Measurements from ENCODE around the gene SERINC5. TPM values are rescaled to one million over a fixed set of nuclear protein-coding genes. Genes with fewer than 3 reads are reported as not detected.
"Not testable (repeated sequence)": the region's sequence is repeated elsewhere in the genome, so short reads cannot be mapped to it uniquely, and the experiment has no call there.

Gene SERINC5
- total RNA-seq, 1 experiment from 2014 or later: 6.0 TPM

DNA sequence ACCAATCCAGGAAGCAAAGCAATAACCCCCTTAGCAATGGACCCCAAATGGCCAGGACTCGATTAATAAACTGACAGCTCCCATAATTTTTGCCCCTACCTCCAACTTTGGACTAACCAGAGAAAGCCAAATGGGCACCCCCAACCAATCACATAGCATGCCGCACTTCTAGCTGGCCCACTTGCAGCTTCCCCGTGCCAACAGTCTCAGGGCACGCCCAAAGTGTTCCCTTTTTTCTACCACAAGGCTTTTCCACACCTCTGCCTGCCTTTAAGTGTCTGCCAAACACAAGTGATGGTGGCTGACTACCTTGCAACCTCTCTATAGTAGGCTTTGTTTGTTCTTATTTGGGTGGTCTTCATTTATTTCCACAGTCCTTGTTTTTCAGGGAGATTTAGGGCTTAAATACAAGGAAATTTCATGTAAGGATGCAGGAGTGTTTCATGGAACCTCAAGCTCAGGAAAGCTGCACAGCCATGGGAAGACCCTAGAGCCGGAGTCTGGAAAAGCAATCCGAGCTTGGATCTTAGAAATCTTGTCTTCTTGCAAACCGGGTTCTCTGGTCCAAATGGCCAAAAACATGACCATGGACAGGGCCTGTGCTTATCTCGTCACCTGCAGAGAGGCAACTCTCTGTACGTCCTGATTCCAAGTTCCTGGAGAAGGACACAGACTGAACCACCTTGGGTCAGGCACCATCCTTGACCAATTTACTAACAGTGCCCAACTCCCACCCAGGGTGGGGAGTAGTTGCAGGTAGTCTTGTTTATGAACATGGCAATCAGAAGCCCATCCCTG, 131.5 kb downstream of the SERINC5 start:
- in situ Hi-C loops (cut with HindIII; ENCODE audit: low sequenced_read_pairs): no loop called here
- DNase-seq (ENCODE audit: low spot score): no peak

DNA sequence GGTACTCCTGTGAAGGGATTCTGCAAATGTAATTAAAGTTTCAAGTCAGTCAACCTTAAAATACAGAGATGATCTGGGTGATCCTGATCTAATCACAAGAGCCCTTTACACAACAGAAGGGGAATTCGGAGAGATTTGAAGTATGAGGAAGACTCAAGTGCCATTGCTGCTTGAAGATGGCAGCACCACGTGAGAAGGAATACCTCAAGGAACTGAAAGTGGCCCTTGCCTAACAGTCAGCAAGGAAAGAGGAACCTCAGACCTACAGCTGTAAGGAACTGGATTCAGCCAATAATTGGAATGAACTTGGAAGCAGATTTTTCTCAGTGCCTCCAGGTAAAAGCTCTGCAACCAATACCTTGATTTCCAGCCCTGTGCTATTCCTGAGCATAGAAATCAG, 133.3 kb downstream of the SERINC5 start:
- in situ Hi-C loops (cut with HindIII; ENCODE audit: low sequenced_read_pairs): no loop called here
- DNase-seq (ENCODE audit: low spot score): no peak

DNA sequence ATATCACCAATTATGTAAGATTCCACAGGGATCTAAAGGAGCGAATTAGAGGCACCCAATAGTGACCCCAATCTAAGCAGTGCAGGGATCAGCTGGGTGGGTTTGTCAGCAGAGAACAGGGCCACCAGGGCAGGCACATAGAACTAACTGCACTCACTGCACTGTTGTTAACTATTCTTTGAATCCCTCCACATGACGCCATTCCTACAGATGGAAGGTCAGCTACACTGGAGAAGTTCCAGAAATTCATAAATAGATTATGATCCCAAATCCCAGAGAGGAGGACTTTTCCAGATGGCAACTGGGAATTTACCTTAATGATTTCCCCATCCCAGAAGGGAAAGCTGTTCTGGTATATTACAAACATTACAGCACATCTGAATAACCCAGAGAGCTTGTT, 136.5 kb downstream of the SERINC5 start:
- in situ Hi-C loops (cut with HindIII; ENCODE audit: low sequenced_read_pairs): no loop called here
- no peak for DNase-seq (ENCODE audit: low spot score)

DNA sequence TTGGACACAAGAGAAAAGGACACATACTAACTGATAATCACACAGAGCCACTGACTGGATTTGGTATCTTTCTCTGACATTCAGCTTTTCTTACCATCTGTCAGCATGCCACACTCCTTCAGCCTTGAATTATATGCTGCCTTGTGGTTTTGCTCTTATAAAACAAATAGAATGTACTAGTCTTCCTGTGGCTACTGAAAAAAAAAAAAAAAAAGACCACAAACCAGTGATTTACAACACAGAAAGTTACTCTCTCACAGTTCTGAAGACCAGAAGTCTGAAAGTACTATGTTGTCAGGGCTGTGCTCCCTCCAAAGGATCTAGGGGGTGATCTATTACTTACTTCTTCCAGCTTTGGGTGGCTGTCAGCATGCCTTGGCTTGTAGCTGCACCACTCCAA, 138.4 kb downstream of the SERINC5 start:
- in situ Hi-C loops (cut with HindIII; ENCODE audit: low sequenced_read_pairs): no loop called here
- no peak for DNase-seq (ENCODE audit: low spot score)

DNA sequence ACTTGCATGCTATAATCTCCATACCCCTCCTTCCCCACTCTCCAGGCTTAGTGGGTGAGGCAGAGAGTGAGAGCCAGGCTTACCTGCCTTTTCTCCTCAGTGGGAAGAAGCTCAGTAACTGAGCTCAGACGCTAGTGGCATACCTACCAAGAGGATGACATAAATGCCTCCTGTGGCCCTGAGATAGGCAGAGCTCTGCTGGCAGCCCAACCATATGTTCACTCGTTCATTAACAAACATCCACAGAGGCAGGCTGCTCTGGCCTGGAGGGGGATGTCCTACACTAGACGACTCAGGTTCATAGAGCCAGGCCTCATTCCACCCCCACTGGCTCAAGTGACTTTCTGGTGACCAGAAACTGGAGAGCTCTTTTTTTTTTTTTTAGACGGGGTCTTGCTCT, 139.4 kb downstream of the SERINC5 start:
- in situ Hi-C loops (cut with HindIII; ENCODE audit: low sequenced_read_pairs): no loop called here
- no peak for DNase-seq (ENCODE audit: low spot score)

DNA sequence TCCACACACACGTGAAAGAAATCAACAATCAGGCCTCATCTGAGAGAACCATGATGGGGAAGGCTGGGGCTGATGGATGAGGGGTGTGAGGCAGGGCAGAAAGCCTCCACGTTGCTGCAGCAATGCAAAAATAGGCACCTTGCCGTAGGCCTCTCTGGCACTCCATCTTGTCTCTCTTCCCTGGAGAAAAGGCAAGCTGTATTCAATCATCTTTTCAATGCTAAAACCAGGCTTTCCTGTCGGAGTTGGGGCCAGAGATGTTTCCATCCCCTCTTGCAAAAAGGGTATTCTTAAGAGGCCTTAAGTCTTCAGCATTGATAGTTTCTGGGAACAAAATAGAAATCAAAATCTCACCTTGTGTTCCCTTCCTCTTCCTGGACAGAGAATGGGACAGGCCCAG, 139.8 kb downstream of the SERINC5 start:
- in situ Hi-C loops (cut with HindIII; ENCODE audit: low sequenced_read_pairs): no loop called here
- DNase-seq (ENCODE audit: low spot score): no peak

DNA sequence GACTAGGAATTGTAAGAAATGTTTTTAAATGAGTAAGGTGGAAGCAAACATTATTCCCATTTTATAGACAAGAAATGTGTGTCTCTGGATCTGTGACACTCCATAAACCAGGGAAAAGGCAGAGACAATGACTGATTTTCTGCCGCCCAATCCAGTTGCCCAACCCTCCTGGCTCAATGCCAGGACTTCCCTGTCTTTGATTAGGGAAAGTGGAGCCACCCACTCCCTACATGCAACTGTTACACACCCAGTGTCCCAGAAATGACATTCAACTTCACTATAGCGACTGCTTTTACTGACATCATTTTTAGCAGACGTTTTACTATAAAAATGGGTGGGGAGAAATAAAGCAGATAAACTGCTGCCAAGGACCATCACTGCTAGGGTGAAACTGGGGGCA, 141.0 kb downstream of the SERINC5 start:
- DNase-seq (ENCODE audit: low spot score): no peak
- in situ Hi-C loops (cut with HindIII; ENCODE audit: low sequenced_read_pairs): no loop called here

DNA sequence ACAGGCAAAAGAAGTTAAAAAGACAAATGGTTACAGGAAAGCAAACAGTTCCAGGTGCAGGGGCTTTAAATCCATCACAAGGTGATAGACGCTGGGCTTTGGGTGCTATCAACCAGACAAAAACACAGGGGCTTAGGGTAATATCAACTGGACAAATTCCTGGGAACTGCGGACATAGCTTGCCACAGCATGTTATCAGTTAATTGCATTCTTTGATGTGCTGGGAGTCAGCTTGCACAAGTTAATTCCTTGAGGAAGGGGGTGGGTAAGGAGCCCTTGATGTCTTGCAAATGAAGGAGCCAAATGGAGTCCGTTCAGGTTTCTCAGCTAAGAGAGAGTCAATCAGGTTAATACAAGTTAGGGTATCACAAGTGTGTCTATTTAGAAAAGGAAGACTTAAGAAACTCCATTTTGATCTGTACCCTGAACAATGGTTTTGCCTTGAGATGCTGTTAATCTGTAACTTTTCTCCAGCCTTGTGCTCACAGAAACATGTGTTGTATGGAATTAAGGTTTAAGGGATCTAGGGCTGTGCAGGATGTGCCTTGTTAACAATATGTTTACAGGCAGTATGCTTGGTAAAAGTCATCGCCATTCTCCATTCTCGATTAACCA, 144.4 kb downstream of the SERINC5 start:
- DNase-seq (ENCODE audit: low spot score); in situ Hi-C loops (cut with HindIII; ENCODE audit: low sequenced_read_pairs): not testable (repeated sequence)

DNA sequence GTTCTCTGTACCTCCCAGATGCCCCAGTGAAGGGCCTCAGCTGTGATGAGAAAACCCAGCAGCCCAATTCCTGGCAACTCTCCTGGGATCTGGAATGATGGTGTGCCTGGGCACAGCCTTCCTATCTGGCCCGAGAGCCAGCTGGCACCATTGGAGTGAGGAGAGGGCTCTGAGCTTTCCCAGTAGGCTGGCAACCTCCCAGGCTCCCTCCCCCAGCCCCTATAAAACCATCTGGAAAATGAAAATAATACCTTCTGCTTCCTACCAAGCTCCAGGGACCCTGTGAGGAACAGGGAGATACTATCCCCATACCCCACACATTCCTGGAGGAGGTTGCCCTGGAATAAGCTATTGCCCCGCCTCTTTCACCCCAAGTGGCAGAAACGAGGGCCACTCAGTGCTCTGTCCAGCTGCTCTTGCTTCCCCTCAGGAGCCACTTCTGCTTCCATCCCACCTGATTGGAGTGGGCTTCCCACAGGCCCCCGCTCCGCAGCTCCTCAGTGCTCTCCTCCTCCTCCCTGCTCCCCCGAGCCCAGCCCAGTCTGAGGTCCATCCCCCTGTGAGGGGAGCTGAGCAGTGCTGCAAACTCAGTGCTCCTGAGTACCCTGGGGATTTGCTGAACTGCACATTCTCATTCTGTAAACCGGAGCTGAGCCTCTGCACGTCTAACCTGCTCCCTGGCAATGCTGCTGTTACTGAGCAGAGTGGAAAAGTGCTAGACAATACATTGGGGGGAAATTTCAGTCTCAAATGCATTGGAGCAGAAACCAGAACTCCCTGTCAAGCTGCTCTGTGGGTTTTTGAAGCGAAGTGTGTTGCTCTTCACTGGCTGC, 146.0 kb downstream of the SERINC5 start:
- DNase-seq (ENCODE audit: low spot score): no peak
- in situ Hi-C loops (cut with HindIII; ENCODE audit: low sequenced_read_pairs): no loop called here

DNA sequence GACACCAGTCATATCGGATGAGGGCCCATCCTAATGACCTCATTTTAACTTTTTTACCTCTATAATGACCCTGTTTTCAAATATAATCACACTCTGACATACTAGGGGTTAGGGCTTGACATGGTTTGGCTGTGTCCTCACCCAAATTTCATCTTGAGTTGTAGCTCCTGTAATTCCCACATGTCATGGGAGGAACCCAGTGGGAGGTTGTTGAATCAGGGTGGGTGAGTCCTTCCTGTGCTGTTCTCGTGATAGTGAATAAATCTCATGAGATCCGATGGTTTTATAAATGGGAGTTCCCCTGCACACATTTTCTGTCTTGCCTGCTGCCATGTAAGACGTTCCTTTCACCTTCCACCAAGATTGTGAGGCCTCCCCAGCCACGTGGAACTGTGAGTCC, 148.9 kb downstream of the SERINC5 start:
- in situ Hi-C loops (cut with HindIII; ENCODE audit: low sequenced_read_pairs): no loop called here
- no peak for DNase-seq (ENCODE audit: low spot score)

DNA sequence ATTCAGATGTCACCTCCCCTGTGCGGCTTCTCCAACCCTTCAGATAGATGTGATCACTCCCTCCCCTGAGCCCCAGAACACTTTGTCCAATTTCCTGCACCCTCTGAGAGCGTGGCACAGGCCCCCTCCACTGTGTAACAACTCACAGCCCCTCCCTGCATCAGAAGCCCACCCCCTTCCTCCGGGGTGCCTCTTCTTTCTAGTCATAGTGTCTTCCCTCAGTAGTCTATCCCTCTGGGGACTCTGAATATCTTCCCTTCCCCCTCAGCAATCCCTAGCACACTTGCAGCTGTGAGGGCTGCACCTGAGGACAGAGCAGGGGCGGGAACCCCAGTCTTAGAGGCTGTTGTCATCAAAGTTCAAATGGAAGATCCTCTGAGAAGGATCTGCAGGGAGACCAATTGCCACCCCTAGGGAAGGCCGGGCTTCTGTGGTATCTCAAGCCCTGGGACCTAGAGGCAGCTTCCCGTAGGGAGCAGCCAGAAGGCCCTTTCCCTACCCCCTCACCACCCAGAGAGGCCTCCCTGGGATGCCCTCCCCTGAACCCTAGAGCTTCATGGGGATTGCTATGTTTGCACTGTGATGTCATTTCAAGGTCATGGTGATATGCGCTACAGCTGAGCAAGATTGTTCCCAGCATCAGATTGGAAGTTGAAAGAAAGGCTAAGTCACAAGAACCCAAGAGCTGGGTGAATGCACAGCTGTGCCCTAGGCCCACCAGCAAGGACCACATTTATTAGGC, 150.0 kb downstream of the SERINC5 start:
- in situ Hi-C loops (cut with HindIII; ENCODE audit: low sequenced_read_pairs): no loop called here
- DNase-seq (ENCODE audit: low spot score): no peak

DNA sequence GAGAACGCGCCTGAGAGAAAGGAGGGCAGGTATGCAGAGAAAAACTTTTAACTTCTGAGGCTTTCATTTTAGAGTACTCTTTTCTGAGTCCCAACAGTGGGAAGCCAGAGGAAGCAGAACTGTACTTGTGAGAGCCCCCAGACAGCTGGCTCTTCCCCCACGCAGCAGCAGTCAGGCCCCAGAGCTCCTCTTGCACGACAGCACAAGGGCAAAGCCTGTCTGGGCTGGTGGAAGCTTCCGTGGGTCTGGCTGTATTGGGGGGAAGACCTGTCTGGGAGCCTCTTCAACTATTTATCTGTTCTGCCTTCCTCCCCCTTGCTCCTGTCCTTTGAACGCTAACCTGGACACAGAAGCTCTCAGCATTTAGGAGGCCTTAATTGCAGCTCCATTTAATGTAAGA, 152.5 kb downstream of the SERINC5 start:
- in situ Hi-C loops (cut with HindIII; ENCODE audit: low sequenced_read_pairs): no loop called here

DNA sequence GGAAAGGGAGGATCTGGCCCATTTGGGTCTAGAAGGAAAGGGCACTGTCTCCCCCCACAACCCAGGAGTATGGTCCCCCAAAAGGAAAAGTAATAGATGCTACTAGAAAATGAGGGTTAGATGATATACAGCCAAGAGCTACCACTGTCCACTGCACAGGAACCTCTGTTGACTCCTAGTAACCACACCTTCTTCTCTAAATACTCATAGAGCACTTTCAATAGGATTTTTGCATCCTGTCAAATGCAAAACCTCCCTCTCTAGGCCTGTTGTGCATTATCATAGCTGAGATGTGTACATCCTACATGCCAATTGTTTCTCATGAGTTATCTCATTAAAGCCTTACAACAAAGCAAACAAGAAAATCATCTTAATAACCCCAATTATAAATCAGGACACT, 153.9 kb downstream of the SERINC5 start:
- no peak for DNase-seq (ENCODE audit: low spot score)
- in situ Hi-C loops (cut with HindIII; ENCODE audit: low sequenced_read_pairs): no loop called here

More for the DNA sequence above, 152.5 kb downstream of the SERINC5 start:
- DNase-seq (ENCODE audit: low spot score): no peak

DNA sequence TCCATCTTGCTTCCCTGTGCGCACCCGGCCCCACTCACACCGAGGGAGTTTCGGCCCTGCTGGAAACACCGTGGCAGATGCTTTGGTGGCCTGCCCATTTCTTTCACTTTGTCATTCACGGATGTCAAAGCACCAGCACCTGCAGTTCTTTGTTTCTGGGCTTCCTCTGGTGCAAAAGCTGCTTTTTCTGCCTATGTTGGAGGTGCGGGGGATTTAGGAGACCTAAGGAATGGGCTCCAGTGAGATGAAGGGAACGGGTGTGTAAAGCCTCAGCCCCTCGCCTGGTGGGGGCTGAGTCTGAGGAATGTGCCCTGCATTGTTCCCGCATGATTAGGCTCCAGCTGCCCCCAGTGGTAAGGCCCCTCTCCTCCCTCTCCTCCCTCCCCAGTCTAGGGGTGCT, 158.4 kb downstream of the SERINC5 start:
- no peak for DNase-seq (ENCODE audit: low spot score)
- in situ Hi-C loops (cut with HindIII; ENCODE audit: low sequenced_read_pairs): no loop called here

DNA sequence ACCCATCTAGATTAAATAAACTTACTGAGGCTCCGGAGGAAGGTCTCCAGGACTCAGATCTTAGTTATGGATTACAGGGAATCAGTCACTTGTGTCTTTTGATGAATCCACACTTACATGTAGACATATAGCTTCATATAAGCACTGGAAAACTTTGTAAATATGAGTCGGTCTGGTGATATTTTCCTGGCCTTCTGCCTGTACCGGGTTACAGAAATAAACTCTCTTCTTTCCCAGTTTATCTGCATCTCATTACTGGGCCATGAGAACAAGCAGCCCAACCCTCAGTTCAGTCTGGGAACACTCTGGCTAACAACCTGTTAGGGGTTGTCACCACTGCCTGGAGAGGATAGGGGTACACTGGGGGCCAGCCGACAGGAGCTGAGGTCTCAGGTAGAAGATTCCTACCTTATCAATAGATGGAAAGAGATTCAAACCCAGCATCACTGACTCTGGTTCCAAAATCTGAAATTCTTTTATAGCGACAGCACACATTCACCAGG, 161.6 kb downstream of the SERINC5 start:
- in situ Hi-C loops (cut with HindIII; ENCODE audit: low sequenced_read_pairs): no loop called here
- DNase-seq (ENCODE audit: low spot score): no peak

DNA sequence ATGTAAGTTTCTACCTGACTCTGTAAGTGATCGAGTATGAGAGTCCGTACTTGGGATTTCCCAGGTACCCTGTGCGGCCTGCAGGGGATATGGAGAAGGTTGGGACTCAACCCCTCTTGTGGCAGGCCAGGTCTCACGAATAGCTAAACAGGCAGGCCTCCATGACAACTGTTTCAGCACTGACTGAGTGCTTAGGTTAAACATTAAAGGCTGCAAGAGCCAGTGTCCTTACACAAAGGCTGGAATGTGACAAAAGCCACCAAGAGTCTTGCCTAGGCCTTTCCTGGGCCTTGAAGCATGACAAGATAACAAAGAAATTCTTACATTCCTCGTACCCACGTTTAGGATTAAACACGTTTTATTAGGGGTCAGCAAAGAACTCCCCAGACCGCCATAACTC, 162.1 kb downstream of the SERINC5 start:
- in situ Hi-C loops (cut with HindIII; ENCODE audit: low sequenced_read_pairs): no loop called here
- no peak for DNase-seq (ENCODE audit: low spot score)

DNA sequence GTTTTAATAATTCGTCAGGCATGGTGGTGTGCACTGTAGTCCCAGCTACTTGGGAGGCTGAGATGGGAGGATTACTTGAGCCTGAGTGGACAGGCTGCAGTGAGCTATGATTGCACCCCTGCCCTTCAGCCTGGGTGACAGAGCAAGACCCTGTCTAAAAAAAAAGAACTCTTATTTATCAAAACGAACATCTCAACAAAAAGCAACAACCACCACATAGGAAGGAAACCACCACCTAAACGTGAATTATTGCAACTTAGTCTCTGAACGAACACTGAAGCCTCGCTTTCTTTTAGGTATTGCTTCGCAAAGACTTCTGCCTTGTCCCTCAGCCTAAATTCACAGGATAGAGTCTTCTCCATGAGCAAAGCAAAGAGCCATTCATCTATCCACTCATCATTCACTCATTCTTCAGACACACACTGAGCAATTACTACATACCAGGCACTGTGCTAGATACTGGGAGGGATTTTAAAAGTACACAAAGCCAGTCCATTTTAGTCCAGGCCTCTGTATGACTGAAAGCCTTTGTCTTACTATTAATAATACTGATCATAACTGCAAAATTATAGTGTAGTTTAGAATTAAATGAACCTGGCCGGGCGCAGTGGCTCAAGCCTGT, 163.3 kb downstream of the SERINC5 start:
- in situ Hi-C loops (cut with HindIII; ENCODE audit: low sequenced_read_pairs): no loop called here
- DNase-seq (ENCODE audit: low spot score): no peak

DNA sequence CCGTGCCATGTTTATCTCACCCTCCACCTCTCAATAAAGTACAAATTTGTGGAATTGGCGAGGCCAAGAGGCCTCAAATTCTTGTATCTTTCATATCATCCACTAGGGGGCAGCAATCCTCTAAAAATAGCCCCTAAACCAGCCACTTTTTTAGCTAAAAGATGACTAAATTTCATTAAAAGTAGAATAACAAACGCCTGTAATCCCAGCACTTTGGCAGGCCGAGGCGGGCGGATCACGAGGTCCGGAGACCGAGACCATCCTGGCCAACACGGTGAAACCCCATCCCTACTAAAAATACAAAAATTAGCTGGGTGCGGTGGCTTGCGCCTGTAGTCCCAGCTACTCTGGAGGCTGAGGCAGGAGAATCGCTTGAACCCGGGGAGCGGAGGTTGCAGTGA, 164.1 kb downstream of the SERINC5 start:
- DNase-seq (ENCODE audit: low spot score): peak; percentile 64
- in situ Hi-C loops (cut with HindIII; ENCODE audit: low sequenced_read_pairs): not testable (repeated sequence)

DNA sequence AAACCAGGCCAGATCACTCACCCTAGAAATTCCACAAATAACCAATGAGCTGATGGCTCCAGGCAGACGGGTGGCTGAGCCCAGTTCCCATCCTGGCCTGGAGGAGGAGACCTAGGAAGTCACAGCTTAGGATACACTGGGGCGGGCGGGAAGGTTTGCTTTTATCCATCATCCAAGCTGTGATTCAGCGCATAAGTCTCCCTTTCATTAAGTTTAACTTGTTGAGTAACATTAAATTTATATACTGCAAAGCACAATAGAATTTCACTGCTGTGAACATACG, 165.0 kb downstream of the SERINC5 start:
- in situ Hi-C loops (cut with HindIII; ENCODE audit: low sequenced_read_pairs): no loop called here
- no peak for DNase-seq (ENCODE audit: low spot score)
